22Rv1 (cell line): ENCODE measurements around the gene DCUN1D2.
"Not testable (repeated sequence)": the region's sequence is repeated elsewhere in the genome, so short reads cannot be mapped to it uniquely, and the experiment has no call there.

ENCODE experiments used
- ZFX ChIP-seq: fragments of 450-650 bp; IDR thresholded peaks from 2 replicates; pipeline ENCODE4 v1.6.1; 2017; ENCODE audit warnings: antibody characterized with exemption, borderline replicate concordance
- TF ChIP-seq, protein P1 (sequence below): fragments of 450-650 bp; IDR thresholded peaks from 2 replicates; pipeline ENCODE4 v1.5.1; 2017; ENCODE audit warnings: mild to moderate bottlenecking

DNA sequence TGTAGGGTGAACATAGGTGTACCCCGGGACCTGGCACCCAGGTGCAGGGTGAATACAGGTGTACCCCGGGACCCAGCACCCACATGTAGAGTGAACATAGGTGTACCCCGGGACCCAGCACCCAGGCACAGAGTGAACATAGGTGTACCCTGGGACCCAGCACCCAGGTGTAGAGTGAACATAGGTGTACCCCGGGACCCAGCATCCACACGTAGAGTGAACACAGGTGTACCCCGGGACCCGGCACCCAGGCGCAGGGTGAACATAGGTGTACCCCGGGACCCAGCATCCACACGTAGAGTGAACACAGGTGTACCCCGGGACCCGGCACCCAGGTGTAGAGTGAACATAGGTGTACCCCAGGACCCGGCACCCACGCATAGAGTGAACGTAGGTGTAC lies 54.6 kb downstream of the DCUN1D2 start:
- TF ChIP-seq, protein P1, sequence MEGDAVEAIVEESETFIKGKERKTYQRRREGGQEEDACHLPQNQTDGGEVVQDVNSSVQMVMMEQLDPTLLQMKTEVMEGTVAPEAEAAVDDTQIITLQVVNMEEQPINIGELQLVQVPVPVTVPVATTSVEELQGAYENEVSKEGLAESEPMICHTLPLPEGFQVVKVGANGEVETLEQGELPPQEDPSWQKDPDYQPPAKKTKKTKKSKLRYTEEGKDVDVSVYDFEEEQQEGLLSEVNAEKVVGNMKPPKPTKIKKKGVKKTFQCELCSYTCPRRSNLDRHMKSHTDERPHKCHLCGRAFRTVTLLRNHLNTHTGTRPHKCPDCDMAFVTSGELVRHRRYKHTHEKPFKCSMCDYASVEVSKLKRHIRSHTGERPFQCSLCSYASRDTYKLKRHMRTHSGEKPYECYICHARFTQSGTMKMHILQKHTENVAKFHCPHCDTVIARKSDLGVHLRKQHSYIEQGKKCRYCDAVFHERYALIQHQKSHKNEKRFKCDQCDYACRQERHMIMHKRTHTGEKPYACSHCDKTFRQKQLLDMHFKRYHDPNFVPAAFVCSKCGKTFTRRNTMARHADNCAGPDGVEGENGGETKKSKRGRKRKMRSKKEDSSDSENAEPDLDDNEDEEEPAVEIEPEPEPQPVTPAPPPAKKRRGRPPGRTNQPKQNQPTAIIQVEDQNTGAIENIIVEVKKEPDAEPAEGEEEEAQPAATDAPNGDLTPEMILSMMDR, result not testable (repeated sequence)
- TF ChIP-seq ZFX, result not testable (repeated sequence)
